WTC11 (cell line): ENCODE data around the gene FAM53B.

Experiments used
- CTCF ChIP-seq: fragments of 200-600 bp; IDR thresholded peaks from 2 replicates; pipeline ENCODE4 v1.8.0; 2022; ENCODE audit warnings: antibody characterized with exemption
- TF ChIP-seq, protein P1 (sequence below): sonication (generic); formaldehyde crosslinking; IDR thresholded peaks from 2 replicates; pipeline ENCODE4 v1.8.1; 2023; ENCODE audit warnings: mild to moderate bottlenecking, moderate library complexity, missing genetic modification reagents

DNA sequence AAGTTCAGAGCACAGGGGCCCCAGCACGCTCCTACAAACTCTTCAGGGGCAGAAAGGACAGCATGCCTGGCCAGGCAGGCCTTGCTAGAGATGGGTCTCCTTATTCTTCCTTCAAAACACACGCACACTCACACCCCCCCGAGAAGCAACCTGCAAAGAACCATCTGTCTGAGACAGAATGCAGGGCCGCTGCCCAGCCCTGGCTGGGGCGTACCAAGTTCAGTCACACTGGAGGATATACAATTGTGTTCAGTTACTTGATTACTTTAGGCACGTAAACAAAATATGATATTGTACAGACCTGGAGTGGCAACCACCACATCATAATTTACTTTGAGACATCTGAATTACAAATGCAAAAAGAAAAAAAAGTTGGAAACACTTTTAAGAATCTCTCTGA lies 5.7 kb downstream of the FAM53B start:
- no peak for TF ChIP-seq CTCF
- TF ChIP-seq, protein P1, sequence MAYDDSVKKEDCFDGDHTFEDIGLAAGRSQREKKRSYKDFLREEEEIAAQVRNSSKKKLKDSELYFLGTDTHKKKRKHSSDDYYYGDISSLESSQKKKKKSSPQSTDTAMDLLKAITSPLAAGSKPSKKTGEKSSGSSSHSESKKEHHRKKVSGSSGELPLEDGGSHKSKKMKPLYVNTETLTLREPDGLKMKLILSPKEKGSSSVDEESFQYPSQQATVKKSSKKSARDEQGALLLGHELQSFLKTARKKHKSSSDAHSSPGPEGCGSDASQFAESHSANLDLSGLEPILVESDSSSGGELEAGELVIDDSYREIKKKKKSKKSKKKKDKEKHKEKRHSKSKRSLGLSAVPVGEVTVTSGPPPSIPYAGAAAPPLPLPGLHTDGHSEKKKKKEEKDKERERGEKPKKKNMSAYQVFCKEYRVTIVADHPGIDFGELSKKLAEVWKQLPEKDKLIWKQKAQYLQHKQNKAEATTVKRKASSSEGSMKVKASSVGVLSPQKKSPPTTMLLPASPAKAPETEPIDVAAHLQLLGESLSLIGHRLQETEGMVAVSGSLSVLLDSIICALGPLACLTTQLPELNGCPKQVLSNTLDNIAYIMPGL (CRISPR knock-in tag), result no peak
